GM12873 (cell line): Measurements from ENCODE around the gene ZFYVE26.

Experiments
- CTCF ChIP-seq: IDR thresholded peaks from 2 replicates; pipeline ENCODE4 v1.5.1; 2012; ENCODE audit warnings: low read depth, mild to moderate bottlenecking, moderate library complexity, low read length, control low read depth; ENCODE audit not compliant: insufficient read depth; ENCODE audit errors: missing control alignments

Gene ZFYVE26

GRCh38 chr14:67821121-67821520 is 4.7 kb upstream of the ZFYVE26 start:
- TF ChIP-seq CTCF: no peak

GRCh38 chr14:67820428-67820971 is 4.1 kb upstream of the ZFYVE26 start:
- no peak for TF ChIP-seq CTCF

- TF ChIP-seq CTCF: no peak
Observed at GRCh38 chr14:67819563-67820421, 3.4 kb upstream of the ZFYVE26 start, which contains the start of gene RAD51B. Gene RAD51B (plus strand): TSS chr14:67819779.

- no peak for TF ChIP-seq CTCF
Observed at GRCh38 chr14:67817750-67818438, 1.5 kb upstream of the ZFYVE26 start.

- TF ChIP-seq CTCF: no peak
Observed at GRCh38 chr14:67815573-67816225, 691 bp downstream of the ZFYVE26 start.

- no peak for TF ChIP-seq CTCF
Observed at GRCh38 chr14:67814821-67815220, 1.6 kb downstream of the ZFYVE26 start.

- no peak for TF ChIP-seq CTCF
Observed at GRCh38 chr14:67806246-67806645, 10.1 kb downstream of the ZFYVE26 start.
